HG03469 (cell line): ENCODE data around the gene SPAG4.
A peak's percentile ranks its signal among the peaks of the same experiment; 100 is the strongest.

ENCODE experiments used
- ATAC-seq: cut with Tn5 transposase; IDR thresholded peaks from one replicate; pipeline ENCODE4 v1.9.1; 2021; ENCODE audit warnings: mild to moderate bottlenecking, moderate library complexity, moderate number of reproducible peaks; ENCODE audit not compliant: unreplicated experiment

SPAG4 gene

GRCh38 chr20:35615667-35616464, at the start of gene SPAG4:
Gene SPAG4 (plus strand): TSS chr20:35615829. CDS start chr20:35616004, 175 bp downstream.
- peak; percentile 64 for ATAC-seq

- ATAC-seq: no peak
Measured at GRCh38 chr20:35568645-35569044, 47.0 kb upstream of the SPAG4 start.

- no peak for ATAC-seq
Measured at GRCh38 chr20:35571555-35571954, 44.1 kb upstream of the SPAG4 start.

GRCh38 chr20:35572838-35573237, 42.8 kb upstream of the SPAG4 start:
- no peak for ATAC-seq

- ATAC-seq: no peak
Measured at GRCh38 chr20:35575958-35576357, 39.7 kb upstream of the SPAG4 start.

GRCh38 chr20:35576816-35577215, 38.8 kb upstream of the SPAG4 start:
- ATAC-seq: no peak

- ATAC-seq: no peak
Measured at GRCh38 chr20:35578469-35578868, 37.2 kb upstream of the SPAG4 start.

GRCh38 chr20:35579196-35579595, 36.4 kb upstream of the SPAG4 start:
- no peak for ATAC-seq

GRCh38 chr20:35582131-35582530, 33.5 kb upstream of the SPAG4 start:
- ATAC-seq: no peak

- no peak for ATAC-seq
Measured at GRCh38 chr20:35582741-35583404, 32.8 kb upstream of the SPAG4 start.

GRCh38 chr20:35583636-35584560, 31.7 kb upstream of the SPAG4 start:
- ATAC-seq: no peak

- ATAC-seq: no peak
Measured at GRCh38 chr20:35586751-35587425, 28.7 kb upstream of the SPAG4 start.

- no peak for ATAC-seq
Measured at GRCh38 chr20:35587436-35587835, 28.2 kb upstream of the SPAG4 start.

- ATAC-seq: no peak
Measured at GRCh38 chr20:35588397-35588796, 27.2 kb upstream of the SPAG4 start.

- ATAC-seq: no peak
Measured at GRCh38 chr20:35592339-35592974, 23.2 kb upstream of the SPAG4 start.

GRCh38 chr20:35595456-35595855, 20.2 kb upstream of the SPAG4 start:
- no peak for ATAC-seq

- no peak for ATAC-seq
Measured at GRCh38 chr20:35595901-35596300, 19.7 kb upstream of the SPAG4 start.

GRCh38 chr20:35597186-35597585, 18.4 kb upstream of the SPAG4 start:
- ATAC-seq: no peak

- no peak for ATAC-seq
Measured at GRCh38 chr20:35598476-35598875, 17.2 kb upstream of the SPAG4 start.
